IMR-90 (cell line): Measurements from ENCODE around the gene PRSS1. TPM values are rescaled to one million over a fixed set of nuclear protein-coding genes. Genes with fewer than 3 reads are reported as not detected.

Source experiments
- ATAC-seq: fragments of 200-7000 bp; cut with Tn5 transposase; 2 replicates; pipeline ENCODE4 v1.9.1; 2020; ENCODE audit warnings: low read depth, mild to moderate bottlenecking, moderate library complexity
- BruUV-seq: library from RNA; stranded (reverse); fragments of 400-500 nt; replicated peaks from 2 replicates; lab custom pipeline; 2021; lab: Mats Ljungman, UMichigan
- CTCF ChIA-PET: fragments of 300-600 bp; formaldehyde crosslinking; extraction: SDS; loops from one replicate; lab custom pipeline; 2021; ENCODE audit warnings: antibody characterized with exemption; lab: Yijun Ruan, JAX
- POLR2A ChIA-PET: fragments of 300-600 bp; sonication (Branson Sonifier 250); formaldehyde crosslinking; loops from one replicate; lab custom pipeline; 2022; ENCODE audit warnings: antibody characterized with exemption; ENCODE audit not compliant: unreplicated experiment; lab: Charles Lee
- DNase-seq: peaks from one replicate; pipeline ENCODE4 v3.0.0; 2013
- H2AFZ ChIP-seq: replicated peaks from 2 replicates; pipeline ENCODE3; 2013; ENCODE audit warnings: low read length, mild to moderate bottlenecking; ENCODE audit not compliant: poor library complexity
- H2AK5ac ChIP-seq: 2 replicates; pipeline ENCODE4 v1.6.1; 2013; ENCODE audit warnings: low read depth, low read length, inconsistent platforms
- H2AK9ac ChIP-seq: replicated peaks from 2 replicates; pipeline ENCODE3; 2013; ENCODE audit warnings: mild to moderate bottlenecking, low read depth, low read length, moderate library complexity; ENCODE audit not compliant: poor library complexity
- H2BK120ac ChIP-seq: 2 replicates; pipeline ENCODE4 v1.6.1; 2013; ENCODE audit warnings: low read depth, low read length, inconsistent platforms
- H2BK15ac ChIP-seq: 3 replicates; pipeline ENCODE4 v1.6.1; 2013; ENCODE audit warnings: low read depth, low read length, inconsistent platforms
- H2BK20ac ChIP-seq: 2 replicates; pipeline ENCODE4 v1.6.1; 2013; ENCODE audit warnings: low read depth, mild to moderate bottlenecking, inconsistent platforms, low read length, moderate library complexity
- H2BK5ac ChIP-seq: 2 replicates; pipeline ENCODE4 v1.6.1; 2013; ENCODE audit warnings: mild to moderate bottlenecking, low read depth, low read length, inconsistent platforms; ENCODE audit not compliant: poor library complexity, severe bottlenecking
- H3K14ac ChIP-seq: replicated peaks from 2 replicates; pipeline ENCODE4 v1.6.1; 2013; ENCODE audit warnings: low read depth, low read length, inconsistent platforms
- H3K18ac ChIP-seq: 2 replicates; pipeline ENCODE4 v1.6.1; 2013; ENCODE audit warnings: low read depth, low read length, control low read depth
- H3K23ac ChIP-seq: 2 replicates; pipeline ENCODE4 v1.6.1; 2013; ENCODE audit warnings: low read depth, low read length, inconsistent platforms
- H3K27ac ChIP-seq: 2 replicates; pipeline ENCODE4 v1.5.1; 2013; ENCODE audit warnings: mild to moderate bottlenecking, control low read depth, low read length; ENCODE audit not compliant: insufficient read depth
- H3K27me3 ChIP-seq: 2 replicates; pipeline ENCODE4 v1.6.1; 2013; ENCODE audit warnings: low read length; ENCODE audit not compliant: control insufficient read depth, insufficient read depth
- H3K36me3 ChIP-seq: 2 replicates; pipeline ENCODE4 v1.6.1; 2013; ENCODE audit warnings: low read length, mixed read lengths; ENCODE audit not compliant: control insufficient read depth, insufficient read depth
- H3K4ac ChIP-seq: 2 replicates; pipeline ENCODE4 v1.6.1; 2013; ENCODE audit warnings: low read depth, low read length, inconsistent platforms
- H3K4me1 ChIP-seq: 2 replicates; pipeline ENCODE4 v1.6.1; 2013; ENCODE audit warnings: low read length, mixed read lengths; ENCODE audit not compliant: control insufficient read depth, insufficient read depth
- H3K4me2 ChIP-seq: 2 replicates; pipeline ENCODE4 v1.6.1; 2013; ENCODE audit warnings: low read depth, mild to moderate bottlenecking, control low read depth, low read length, moderate library complexity
- H3K4me3 ChIP-seq: 2 replicates; pipeline ENCODE4 v1.5.1; 2013; ENCODE audit warnings: low read depth, mild to moderate bottlenecking, control low read depth, low read length, moderate library complexity; ENCODE audit not compliant: insufficient read depth
- H3K56ac ChIP-seq: 2 replicates; pipeline ENCODE4 v1.6.1; 2013; ENCODE audit warnings: low read length, inconsistent platforms; ENCODE audit not compliant: insufficient read depth; ENCODE audit errors: extremely low read depth
- H3K79me1 ChIP-seq, 2 experiments: 2 replicates each; pipeline ENCODE4 v1.6.1; 2013; ENCODE audit warnings: low read length in 2 of 2, inconsistent platforms in 1 of 2, low read depth in 1 of 2
- H3K9ac ChIP-seq: 2 replicates; pipeline ENCODE4 v1.6.1; 2013; ENCODE audit warnings: low read depth, low read length, control low read depth
- H3K9me1 ChIP-seq: 2 replicates; pipeline ENCODE4 v1.6.1; 2013; ENCODE audit warnings: low read length, inconsistent platforms; ENCODE audit not compliant: insufficient read depth
- H3K9me3 ChIP-seq: 2 replicates; pipeline ENCODE4 v1.6.1; 2013; ENCODE audit warnings: low read length; ENCODE audit not compliant: control insufficient read depth, insufficient read depth
- H4K20me1 ChIP-seq: 2 replicates; pipeline ENCODE4 v1.6.1; 2013; ENCODE audit warnings: low read length, inconsistent platforms; ENCODE audit not compliant: insufficient read depth
- H4K5ac ChIP-seq: 2 replicates; pipeline ENCODE4 v1.6.1; 2013; ENCODE audit warnings: mild to moderate bottlenecking, low read depth, low read length, control low read depth
- H4K8ac ChIP-seq, 2 experiments: 2 replicates each; pipeline ENCODE4 v1.6.1; 2013; ENCODE audit warnings: low read depth in 2 of 2, low read length in 2 of 2, control low read depth in 1 of 2, inconsistent platforms in 1 of 2
- H4K91ac ChIP-seq: 2 replicates; pipeline ENCODE4 v1.6.1; 2013; ENCODE audit warnings: low read depth, low read length, inconsistent platforms; ENCODE audit not compliant: insufficient read depth
- CEBPB ChIP-seq: IDR thresholded peaks from 2 replicates; pipeline ENCODE4 v1.6.1; 2012; ENCODE audit warnings: low read depth, low read length, improper control_type of control experiment
- CHD1 ChIP-seq: IDR thresholded peaks from 2 replicates; pipeline ENCODE4 v1.6.1; 2012; ENCODE audit warnings: low read depth, low read length, improper control_type of control experiment
- FOS ChIP-seq: fragments of 150-350 bp; IDR thresholded peaks from 2 replicates; pipeline ENCODE4 v1.6.1; 2016; ENCODE audit warnings: low read depth, low read length
- MAZ ChIP-seq: IDR thresholded peaks from 2 replicates; pipeline ENCODE4 v1.6.1; 2012; ENCODE audit warnings: low read depth, mild to moderate bottlenecking, low read length, improper control_type of control experiment, moderate library complexity, borderline replicate concordance
- MXI1 ChIP-seq: IDR thresholded peaks from 2 replicates; pipeline ENCODE4 v1.6.1; 2012; ENCODE audit warnings: low read depth, mild to moderate bottlenecking, low read length, moderate library complexity, borderline replicate concordance
- NFE2L2 ChIP-seq: fragments of 150-350 bp; IDR thresholded peaks from 2 replicates; pipeline ENCODE4 v1.6.1; 2016; ENCODE audit warnings: low read depth, mild to moderate bottlenecking, low read length
- POLR2A ChIP-seq: IDR thresholded peaks from 2 replicates; pipeline ENCODE4 v1.6.1; 2012; ENCODE audit warnings: mild to moderate bottlenecking, low read depth, low read length
- RAD21 ChIP-seq: IDR thresholded peaks from 2 replicates; pipeline ENCODE4 v1.6.1; 2012; ENCODE audit warnings: low read length, improper control_type of control experiment
- RCOR1 ChIP-seq: IDR thresholded peaks from 2 replicates; pipeline ENCODE4 v1.6.1; 2012; ENCODE audit warnings: mild to moderate bottlenecking, low read length, improper control_type of control experiment; ENCODE audit not compliant: insufficient replicate concordance
- RFX5 ChIP-seq: IDR thresholded peaks from 2 replicates; pipeline ENCODE4 v1.8.0; 2012; ENCODE audit warnings: low read depth, mild to moderate bottlenecking, low read length, moderate library complexity
- WGBS, 2 experiments: methylation state at CpG; one replicate each; pipeline versions ENCODE4 v1.1.5 to v1.1.7; 2013; ENCODE audit warnings: missing lambda C conversion rate in 2 of 2; ENCODE audit not compliant: insufficient read length in 1 of 2; ENCODE audit errors: extremely low coverage in 2 of 2; 5-methylcytosine and 5-hydroxymethylcytosine counted together
- dilution Hi-C: fragments of 300-500 bp; cut with HindIII; formaldehyde crosslinking; loops from one replicate; pipeline ENCODE4 v1.14.3; 2018; ENCODE audit warnings: low sequenced_read_pairs; ENCODE audit not compliant: unreplicated experiment
- in situ Hi-C: fragments of 300-500 bp; cut with MboI; formaldehyde crosslinking; loops from 3 replicates; pipeline ENCODE4 v1.14.3; 2019; ENCODE audit warnings: low sequenced_read_pairs, inconsistent platforms, mixed read lengths
- intact Hi-C: fragments of 100-400 bp; cut with micrococcal nuclease; formaldehyde crosslinking; loops from 2 replicates; pipeline ENCODE4 v1.10.0; 2022
- polyA plus RNA-seq, 3 experiments: library from polyadenylated mRNA; depleted of rRNA; stranded (reverse); fragments of >200 nt; gene quantifications; 2 replicates each; pipeline ENCODE4 v1.2.3, GENCODE V29; 2012; ENCODE audit warnings: low replicate concordance in 1 of 3
- total RNA-seq: library from RNA; depleted of rRNA; stranded (reverse); fragments of >200 nt; gene quantifications from 2 replicates; pipeline ENCODE4 v1.2.3, GENCODE V29; 2012
- TF ChIP-seq, protein P1 (sequence below): fragments of 150-350 bp; IDR thresholded peaks from 2 replicates; pipeline ENCODE4 v1.6.1; 2016; ENCODE audit warnings: low read depth, mild to moderate bottlenecking, low read length, moderate library complexity, borderline replicate concordance
- TF ChIP-seq, protein P2 (sequence below): conservative IDR thresholded peaks from 2 replicates; pipeline ENCODE4 v1.5.1; 2012; ENCODE audit warnings: mild to moderate bottlenecking, low read depth, low read length, improper control_type of control experiment

PRSS1 gene
- total and polyA plus RNA-seq, 2 of the 4 experiments (the other 2 are of a cell fraction): not detected

DNA sequence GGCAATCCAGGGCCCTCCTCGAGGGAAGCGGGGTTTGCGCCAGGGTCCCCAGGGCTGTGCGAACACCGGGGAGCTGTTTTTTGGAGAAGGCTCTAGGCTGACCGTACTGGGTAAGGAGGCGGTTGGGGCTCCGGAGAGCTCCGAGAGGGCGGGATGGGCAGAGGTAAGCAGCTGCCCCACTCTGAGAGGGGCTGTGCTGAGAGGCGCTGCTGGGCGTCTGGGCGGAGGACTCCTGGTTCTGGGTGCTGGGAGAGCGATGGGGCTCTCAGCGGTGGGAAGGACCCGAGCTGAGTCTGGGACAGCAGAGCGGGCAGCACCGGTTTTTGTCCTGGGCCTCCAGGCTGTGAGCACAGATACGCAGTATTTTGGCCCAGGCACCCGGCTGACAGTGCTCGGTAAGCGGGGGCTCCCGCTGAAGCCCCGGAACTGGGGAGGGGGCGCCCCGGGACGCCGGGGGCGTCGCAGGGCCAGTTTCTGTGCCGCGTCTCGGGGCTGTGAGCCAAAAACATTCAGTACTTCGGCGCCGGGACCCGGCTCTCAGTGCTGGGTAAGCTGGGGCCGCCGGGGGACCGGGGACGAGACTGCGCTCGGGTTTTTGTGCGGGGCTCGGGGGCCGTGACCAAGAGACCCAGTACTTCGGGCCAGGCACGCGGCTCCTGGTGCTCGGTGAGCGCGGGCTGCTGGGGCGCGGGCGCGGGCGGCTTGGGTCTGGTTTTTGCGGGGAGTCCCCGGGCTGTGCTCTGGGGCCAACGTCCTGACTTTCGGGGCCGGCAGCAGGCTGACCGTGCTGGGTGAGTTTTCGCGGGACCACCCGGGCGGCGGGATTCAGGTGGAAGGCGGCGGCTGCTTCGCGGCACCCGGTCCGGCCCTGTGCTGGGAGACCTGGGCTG lies 47.5 kb downstream of the PRSS1 start:
- no peaks in the 10 kb centered on the region for H3K79me1 ChIP-seq
- no peak overlapping the region for H3K9ac ChIP-seq
- no peak overlapping the region for H2AK5ac ChIP-seq
- H3K36me3 ChIP-seq: no peaks in the 10 kb centered on the region
- H3K9me3 ChIP-seq: no peaks in the 10 kb centered on the region
- H3K9me1 ChIP-seq: no peaks in the 10 kb centered on the region
- H3K14ac ChIP-seq: no peak overlapping the region
- peaks cover 60% of the 10 kb centered on the region for H3K27me3 ChIP-seq
- dilution Hi-C loops: loop anchor here (25.0 kb wide), 1 partner anchor 284 kb away; no protein-coding TSS in a partner anchor
- H3K4me2 ChIP-seq: peak overlapping the region; percentile 11; the same call in 1 of the 2 replicates
- no peak overlapping the region for H4K8ac ChIP-seq
- CTCF ChIA-PET: interaction anchor here (1.1 kb wide), 1 partner anchor 193 kb away, joined by 3 read pairs; no protein-coding TSS in a partner anchor
- intact Hi-C loops: no loop called here
- H3K4me1 ChIP-seq: no peaks in the 10 kb centered on the region
- H4K91ac ChIP-seq: no peak overlapping the region
- no peak overlapping the region for H3K23ac ChIP-seq
- TF ChIP-seq, protein P1, sequence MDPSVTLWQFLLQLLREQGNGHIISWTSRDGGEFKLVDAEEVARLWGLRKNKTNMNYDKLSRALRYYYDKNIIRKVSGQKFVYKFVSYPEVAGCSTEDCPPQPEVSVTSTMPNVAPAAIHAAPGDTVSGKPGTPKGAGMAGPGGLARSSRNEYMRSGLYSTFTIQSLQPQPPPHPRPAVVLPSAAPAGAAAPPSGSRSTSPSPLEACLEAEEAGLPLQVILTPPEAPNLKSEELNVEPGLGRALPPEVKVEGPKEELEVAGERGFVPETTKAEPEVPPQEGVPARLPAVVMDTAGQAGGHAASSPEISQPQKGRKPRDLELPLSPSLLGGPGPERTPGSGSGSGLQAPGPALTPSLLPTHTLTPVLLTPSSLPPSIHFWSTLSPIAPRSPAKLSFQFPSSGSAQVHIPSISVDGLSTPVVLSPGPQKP: no peak
- no peak for TF ChIP-seq RAD21
- TF ChIP-seq, protein P2, sequence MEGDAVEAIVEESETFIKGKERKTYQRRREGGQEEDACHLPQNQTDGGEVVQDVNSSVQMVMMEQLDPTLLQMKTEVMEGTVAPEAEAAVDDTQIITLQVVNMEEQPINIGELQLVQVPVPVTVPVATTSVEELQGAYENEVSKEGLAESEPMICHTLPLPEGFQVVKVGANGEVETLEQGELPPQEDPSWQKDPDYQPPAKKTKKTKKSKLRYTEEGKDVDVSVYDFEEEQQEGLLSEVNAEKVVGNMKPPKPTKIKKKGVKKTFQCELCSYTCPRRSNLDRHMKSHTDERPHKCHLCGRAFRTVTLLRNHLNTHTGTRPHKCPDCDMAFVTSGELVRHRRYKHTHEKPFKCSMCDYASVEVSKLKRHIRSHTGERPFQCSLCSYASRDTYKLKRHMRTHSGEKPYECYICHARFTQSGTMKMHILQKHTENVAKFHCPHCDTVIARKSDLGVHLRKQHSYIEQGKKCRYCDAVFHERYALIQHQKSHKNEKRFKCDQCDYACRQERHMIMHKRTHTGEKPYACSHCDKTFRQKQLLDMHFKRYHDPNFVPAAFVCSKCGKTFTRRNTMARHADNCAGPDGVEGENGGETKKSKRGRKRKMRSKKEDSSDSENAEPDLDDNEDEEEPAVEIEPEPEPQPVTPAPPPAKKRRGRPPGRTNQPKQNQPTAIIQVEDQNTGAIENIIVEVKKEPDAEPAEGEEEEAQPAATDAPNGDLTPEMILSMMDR: no peak
- TF ChIP-seq CHD1: no peak
- TF ChIP-seq POLR2A: no peak
- no peak for TF ChIP-seq RFX5
- no peak for TF ChIP-seq MAZ
- no peak for TF ChIP-seq RCOR1
- no peak for TF ChIP-seq NFE2L2
- no peak for TF ChIP-seq FOS
- TF ChIP-seq MXI1: no peak
- TF ChIP-seq CEBPB: no peak
- no peaks in the 10 kb centered on the region for H4K20me1 ChIP-seq
- no peak overlapping the region for H2BK120ac ChIP-seq
- ATAC-seq (peak; percentile 54), DNase-seq (no peak)
- H3K18ac ChIP-seq: no peak overlapping the region
- 4% methylated on average over 43 of the region's 74 CpGs; no CpG with 5 or more reads in 1 of the 2 experiments for WGBS, 2 experiments
- no peak overlapping the region for H4K5ac ChIP-seq
- H3K27ac ChIP-seq: no peak overlapping the region
- no peak overlapping the region for H2BK20ac ChIP-seq
- BruUV-seq: no TSS peak
- no peak overlapping the region for H3K4ac ChIP-seq
- no peak overlapping the region for H2AK9ac ChIP-seq
- peak overlapping the region; percentile 9; the same call in 1 of the 2 replicates for H3K4me3 ChIP-seq
- H3K56ac ChIP-seq: no peak overlapping the region
- POLR2A ChIA-PET: interaction anchor here (0.6 kb wide), 1 partner anchor 25 kb away, joined by 4 read pairs; no protein-coding TSS in a partner anchor
- H2BK15ac ChIP-seq: no peak overlapping the region
- H2BK5ac ChIP-seq: no peak overlapping the region
- in situ Hi-C loops: no loop called here
- H2AFZ ChIP-seq: peak overlapping the region; percentile 52
